Activated naive CD4-positive, alpha-beta T cell treated with anti-CD3 and anti-CD28 coated beads, Interleukin-2, amount 50 U/mL, for 72 hours (primary cell): ENCODE measurements around the gene DAZL. TPM values are rescaled to one million over a fixed set of nuclear protein-coding genes. Genes with fewer than 3 reads are reported as not detected.

Experiments
- total RNA-seq, 2 donors: library from RNA; stranded (reverse); gene quantifications; one replicate each; pipeline ENCODE4 v1.2.3, GENCODE V29; 2022

DAZL gene
- total RNA-seq, 2 donors from 2014 or later: not detected

Other genes starting within 250 kb of the DAZL start
- gene RFTN1, start 91.7 kb downstream of the DAZL start, total RNA-seq: 100 to 1,000 TPM in 1 of 2 donors, 10 to 100 TPM in 1; 94.3 to 111 TPM